GM12801 (cell line): ENCODE measurements around the gene CATSPER3.

Source experiments
- CTCF ChIP-seq: IDR thresholded peaks from one replicate; pipeline ENCODE4 v1.5.1; 2011; ENCODE audit warnings: control low read depth; ENCODE audit not compliant: insufficient read length; ENCODE audit errors: extremely low read depth

The CATSPER3 gene

GRCh38 chr5:134938030-134938429 is 29.7 kb upstream of the CATSPER3 start:
- no peak for TF ChIP-seq CTCF

GRCh38 chr5:134939500-134939899 is 28.2 kb upstream of the CATSPER3 start:
- no peak for TF ChIP-seq CTCF

- no peak for TF ChIP-seq CTCF
These were observed 24.2 kb upstream of the CATSPER3 start for GRCh38 chr5:134943547-134943946.

- TF ChIP-seq CTCF, result no peak
These were observed 23.1 kb upstream of the CATSPER3 start for GRCh38 chr5:134944630-134945029.

- no peak for TF ChIP-seq CTCF
These were observed 22.7 kb upstream of the CATSPER3 start for GRCh38 chr5:134945041-134945440.

GRCh38 chr5:134948911-134949310 is 18.8 kb upstream of the CATSPER3 start:
- no peak for TF ChIP-seq CTCF

GRCh38 chr5:134949316-134949715 is 18.4 kb upstream of the CATSPER3 start:
- TF ChIP-seq CTCF, result no peak

- TF ChIP-seq CTCF, result no peak
These were observed 9.6 kb upstream of the CATSPER3 start for GRCh38 chr5:134957920-134958608.
